GM12878 (cell line): ENCODE data around the gene NEK2. TPM values are rescaled to one million over a fixed set of nuclear protein-coding genes. Genes with fewer than 3 reads are reported as not detected.

ENCODE experiments used
- ATAC-seq: fragments of 200-7000 bp; cut with Tn5 transposase; 3 replicates; pipeline ENCODE4 v1.9.1; 2020; ENCODE audit warnings: mild to moderate bottlenecking, moderate library complexity
- BruUV-seq: library from RNA; stranded (reverse); fragments of 400-500 nt; replicated peaks from 2 replicates; lab custom pipeline; 2021; lab: Mats Ljungman, UMichigan
- CTCF ChIA-PET: fragments of 300-600 bp; sonication (Branson Sonifier 250); formaldehyde crosslinking; extraction: SDS; loops from one replicate; lab custom pipeline; 2021; ENCODE audit warnings: inconsistent platforms; lab: Yijun Ruan, JAX
- POLR2A ChIA-PET: fragments of 350-600 bp; formaldehyde crosslinking; extraction: SDS; loops from one replicate; lab custom pipeline; 2021; ENCODE audit warnings: inconsistent platforms; lab: Charles Lee
- RAD21 ChIA-PET: fragments of 300-600 bp; sonication (Branson Sonifier 250); formaldehyde crosslinking; loops from one replicate; lab custom pipeline; 2023; ENCODE audit warnings: antibody characterized with exemption; ENCODE audit not compliant: unreplicated experiment; lab: Charles Lee
- SMC1A ChIA-PET: fragments of 300-600 bp; sonication (Branson Sonifier 250); formaldehyde crosslinking; loops from one replicate; lab custom pipeline; 2023; ENCODE audit not compliant: unreplicated experiment, uncharacterized antibody; lab: Charles Lee
- DNase-seq: peaks from one replicate; pipeline ENCODE4 v3.0.0-alpha.2; 2011; ENCODE audit warnings: low read depth, low spot score
- FAIRE-seq: peaks from 3 replicates; lab custom pipeline; 2011; peaks lifted over from hg19 to GRCh38; lab: Jason Lieb, UNC
- H2AFZ ChIP-seq: 2 replicates; pipeline ENCODE4 v1.6.0; 2011; ENCODE audit warnings: low read depth, low read length, control low read depth; ENCODE audit not compliant: control insufficient read depth
- H3K27ac ChIP-seq: 2 replicates; pipeline ENCODE4 v1.5.1; 2011; ENCODE audit warnings: control low read depth; ENCODE audit not compliant: control insufficient read depth, insufficient read depth
- H3K27me3 ChIP-seq, 2 experiments: replicated peaks in 1 of 2; 2 replicates each; pipeline versions ENCODE4 v1.6.0 to v1.6.1; 2011; ENCODE audit warnings: low read length in 1 of 2; ENCODE audit not compliant: control insufficient read depth in 2 of 2, insufficient read depth in 2 of 2
- H3K36me3 ChIP-seq, 2 experiments: 2 replicates each; pipeline ENCODE4 v1.5.1; 2011; ENCODE audit warnings: low read length in 1 of 2; ENCODE audit not compliant: control insufficient read depth in 2 of 2, insufficient read depth in 2 of 2
- H3K4me1 ChIP-seq: 2 replicates; pipeline ENCODE4 v1.6.1; 2011; ENCODE audit warnings: mild to moderate bottlenecking, low read length, moderate library complexity, mixed read lengths; ENCODE audit not compliant: control insufficient read depth, insufficient read depth
- H3K4me2 ChIP-seq: 2 replicates; pipeline ENCODE4 v1.6.0; 2011; ENCODE audit warnings: control low read depth; ENCODE audit not compliant: control insufficient read depth, insufficient read depth
- H3K4me3 ChIP-seq: fragments of 200-600 bp; sonication (generic); 2 replicates; pipeline ENCODE4 v1.5.1; 2016
- H3K79me2 ChIP-seq: 2 replicates; pipeline ENCODE4 v1.6.0; 2011; ENCODE audit warnings: low read length; ENCODE audit not compliant: control insufficient read depth, insufficient read depth
- H3K9ac ChIP-seq: 2 replicates; pipeline ENCODE4 v1.8.0; 2011; ENCODE audit warnings: low read length, control low read depth, mixed read lengths; ENCODE audit not compliant: control insufficient read depth, insufficient read depth
- H3K9me3 ChIP-seq: replicated peaks from 3 replicates; pipeline ENCODE4 v1.5.1; 2011; ENCODE audit warnings: mild to moderate bottlenecking, low read length; ENCODE audit not compliant: control insufficient read depth, insufficient read depth
- H4K20me1 ChIP-seq: 2 replicates; pipeline ENCODE4 v1.6.0; 2011; ENCODE audit not compliant: control insufficient read depth, insufficient read depth
- CHD2 ChIP-seq: IDR thresholded peaks from 2 replicates; pipeline ENCODE4 v1.6.1; 2011; ENCODE audit warnings: low read depth, low read length, improper control_type of control experiment, borderline replicate concordance
- EP300 ChIP-seq, 2 experiments: fragments of 150-350 bp in 1 of 2; IDR thresholded peaks; 2 replicates each; pipeline ENCODE4 v1.6.1; 2011 to 2012; ENCODE audit warnings: low read depth in 2 of 2, low read length in 2 of 2, borderline replicate concordance in 1 of 2, improper control_type of control experiment in 1 of 2, inconsistent platforms in 1 of 2; ENCODE audit not compliant: control insufficient read depth in 1 of 2
- JUNB ChIP-seq: IDR thresholded peaks from 2 replicates; pipeline ENCODE4 v1.6.1; 2016; ENCODE audit warnings: antibody characterized with exemption, mild to moderate bottlenecking
- NR2C2 ChIP-seq: IDR thresholded peaks from 2 replicates; pipeline ENCODE4 v1.6.1; 2011; ENCODE audit warnings: borderline replicate concordance, low read depth; ENCODE audit not compliant: control insufficient read depth, insufficient read length
- RAD51 ChIP-seq: fragments of 450-650 bp; IDR thresholded peaks from 2 replicates; pipeline ENCODE4 v1.6.1; 2016; ENCODE audit warnings: moderate library complexity, mild to moderate bottlenecking, inconsistent platforms
- SRF ChIP-seq, 2 experiments: IDR thresholded peaks; 2 replicates each; pipeline ENCODE4 v1.6.1; 2011; ENCODE audit warnings: low read depth in 2 of 2, low read length in 2 of 2, mild to moderate bottlenecking in 1 of 2, moderate library complexity in 1 of 2
- TCF7 ChIP-seq: IDR thresholded peaks from 2 replicates; pipeline ENCODE4 v1.6.1; 2014; ENCODE audit warnings: antibody characterized with exemption, borderline replicate concordance
- WRNIP1 ChIP-seq: IDR thresholded peaks from 2 replicates; pipeline ENCODE4 v1.6.1; 2011; ENCODE audit warnings: low read depth, low read length, improper control_type of control experiment, borderline replicate concordance
- ZNF274 ChIP-seq: IDR thresholded peaks from one replicate; pipeline ENCODE4 v1.8.0; 2011; ENCODE audit not compliant: insufficient read length, insufficient read depth
- ZNF622 ChIP-seq: fragments of 450-650 bp; IDR thresholded peaks from 2 replicates; pipeline ENCODE4 v1.6.1; 2017; ENCODE audit warnings: mild to moderate bottlenecking, inconsistent platforms
- ZSCAN29 ChIP-seq: fragments of 450-650 bp; IDR thresholded peaks from 2 replicates; pipeline ENCODE4 v1.6.1; 2017; ENCODE audit warnings: mild to moderate bottlenecking, moderate library complexity
- ZZZ3 ChIP-seq: IDR thresholded peaks from 2 replicates; pipeline ENCODE4 v1.6.1; 2011; ENCODE audit warnings: low read depth; ENCODE audit not compliant: control insufficient read depth, insufficient read length
- WGBS: methylation state at CpG from one replicate; pipeline ENCODE4 v1.1.6; 2016; ENCODE audit warnings: low lambda C conversion rate; ENCODE audit not compliant: insufficient replicate concordance, insufficient coverage; ENCODE audit errors: missing lambda C conversion rate; 5-methylcytosine and 5-hydroxymethylcytosine counted together
- in situ Hi-C: fragments of 300-500 bp; cut with MboI; formaldehyde crosslinking; loops from 9 replicates; pipeline ENCODE4 v1.14.3; 2018; ENCODE audit warnings: mixed read lengths
- intact Hi-C: fragments of 100-400 bp; cut with micrococcal nuclease; formaldehyde crosslinking; loops from one replicate; pipeline ENCODE4 v1.14.2; 2022; ENCODE audit not compliant: unreplicated experiment
- polyA plus RNA-seq, 11 experiments: library from polyadenylated mRNA; depleted of rRNA in 4 of 11; unstranded in 6 of 11; stranded (reverse) in 5 of 11; fragments of >200 nt; fragmentation: Nextera tagmentation in 4 of 11; fragmentation: Illumina TruSeq in 1 of 11; extraction: Ambion mirVana in 4 of 11; extraction: Trizol in 1 of 11; gene quantifications; 1 replicate in 1 of 11; 2 replicates in 10 of 11; pipeline versions ENCODE4 v1.2.1 to v1.2.3, GENCODE V29; 2011 to 2016; ENCODE audit warnings: inconsistent platforms in 2 of 11, missing spikeins in 2 of 11, low read depth in 1 of 11
- total RNA-seq, 4 experiments: library from RNA; depleted of rRNA in 3 of 4; stranded (reverse); fragments of >200 nt in 3 of 4; fragmentation: Illumina TruSeq in 1 of 4; extraction: Trizol in 1 of 4; gene quantifications; 2 replicates each; pipeline versions ENCODE4 v1.2.1 to v1.2.3, GENCODE V29; 2013 to 2021
- TF ChIP-seq, protein P1 (sequence below): fragments of 150-350 bp; IDR thresholded peaks from 2 replicates; pipeline ENCODE4 v1.6.1; 2016; ENCODE audit warnings: low read depth, low read length
- TF ChIP-seq, protein P2 (sequence below): IDR thresholded peaks from 2 replicates; pipeline ENCODE4 v1.6.1; 2011; ENCODE audit warnings: borderline replicate concordance, low read depth, mild to moderate bottlenecking, moderate library complexity, low read length; ENCODE audit not compliant: insufficient read depth, poor library complexity, severe bottlenecking
- TF ChIP-seq, protein P3 (sequence below): IDR thresholded peaks from 2 replicates; pipeline ENCODE4 v1.6.1; 2011; ENCODE audit warnings: mild to moderate bottlenecking, low read depth, low read length, moderate library complexity; ENCODE audit not compliant: insufficient replicate concordance
- TF ChIP-seq, protein P4 (sequence below): fragments of 450-650 bp; IDR thresholded peaks from 2 replicates; pipeline ENCODE4 v1.6.1; 2017; ENCODE audit warnings: low read depth, mild to moderate bottlenecking, moderate library complexity

NEK2 gene
- total and polyA plus RNA-seq, 10 of the 15 experiments (the other 5 are each of a cell fraction or from before 2014, with no cell fraction given): 16.7 to 49.7 (median 36.9) TPM

DNA sequence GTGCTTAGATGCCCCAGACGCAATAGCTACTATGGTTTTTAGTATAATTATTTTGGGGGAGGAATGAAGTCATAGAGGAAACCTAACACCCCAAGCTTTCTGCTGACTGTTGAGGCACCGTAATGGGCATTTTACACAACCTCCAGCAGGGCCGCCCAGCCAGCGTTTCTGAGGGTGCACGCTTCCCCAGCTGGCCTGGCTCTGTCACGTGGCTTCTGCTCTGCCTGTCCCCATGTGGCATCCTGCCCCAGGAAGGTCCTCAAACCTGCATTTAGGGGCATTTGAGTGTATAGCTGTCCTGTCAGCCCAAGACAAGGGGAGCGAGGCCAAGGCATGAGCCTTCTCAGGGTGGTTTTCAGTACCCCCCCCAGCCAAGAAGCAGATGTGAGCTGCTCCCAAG is 10.4 kb upstream of the NEK2 start:
- no peaks in the 10 kb centered on the region for H4K20me1 ChIP-seq
- no TSS peak for BruUV-seq
- no peak overlapping the region for H3K4me3 ChIP-seq
- WGBS: 95% methylated on average over 7 of the region's 7 CpGs
- ChIA-PET POLR2A (interaction anchor here (0.6 to 7.9 kb wide), 3 partner anchors 11 to 350 kb away, joined by 4 to 66 read pairs (median 6); partner anchors contain the start of genes DTL and INTS7), RAD21 (interaction anchor here (1.0 to 9.2 kb wide), 2 partner anchors 10 to 350 kb away, joined by 3 to 224 read pairs; partner anchors contain the start of genes DTL and INTS7), CTCF (interaction anchor here (1.1 to 12.3 kb wide), 6 partner anchors 11 to 771 kb away, joined by 3 to 244 read pairs (median 10); partner anchors contain the start of genes DTL and INTS7), SMC1A (interaction anchor here (1.2 to 15.7 kb wide), 6 partner anchors 9 to 385 kb away, joined by 3 to 311 read pairs (median 5); partner anchors contain the start of genes DTL and INTS7)
- H2AFZ ChIP-seq: no peak overlapping the region
- H3K4me1 ChIP-seq: peaks cover 15% of the 10 kb centered on the region
- no peaks in the 10 kb centered on the region for H3K9me3 ChIP-seq
- H3K36me3 ChIP-seq: no peaks in the 10 kb centered on the region
- H3K4me2 ChIP-seq: no peak overlapping the region
- DNase-seq (no peak), FAIRE-seq (no peak), ATAC-seq (no peak)
- H3K27ac ChIP-seq: no peak overlapping the region
- no peaks in the 10 kb centered on the region for H3K27me3 ChIP-seq
- in situ Hi-C loops (loop anchor here (10.0 kb wide), 1 partner anchor 679 kb away; no protein-coding TSS in a partner anchor), intact Hi-C loops (no loop called here)
- H3K9ac ChIP-seq: no peak overlapping the region
- H3K79me2 ChIP-seq: no peaks in the 10 kb centered on the region
- TF ChIP-seq NR2C2 (no peak), ZSCAN29 (no peak), ZZZ3 (no peak), RAD51 (no peak), EP300 (IDR thresholded peaks at IDR 0.05; ENCODE audit: borderline replicate concordance in 1 of 2, control insufficient read depth in 1 of 2, low read depth in 2 of 2, low read length in 2 of 2) (no peak), JUNB (no peak), TCF7 (no peak), ZNF274 (no peak), ZNF622 (no peak), SRF (IDR thresholded peaks at IDR 0.05; ENCODE audit: low read depth in 2 of 2, low read length in 2 of 2) (no peak), WRNIP1 (no peak), CHD2 (no peak)
- TF ChIP-seq, protein P1, sequence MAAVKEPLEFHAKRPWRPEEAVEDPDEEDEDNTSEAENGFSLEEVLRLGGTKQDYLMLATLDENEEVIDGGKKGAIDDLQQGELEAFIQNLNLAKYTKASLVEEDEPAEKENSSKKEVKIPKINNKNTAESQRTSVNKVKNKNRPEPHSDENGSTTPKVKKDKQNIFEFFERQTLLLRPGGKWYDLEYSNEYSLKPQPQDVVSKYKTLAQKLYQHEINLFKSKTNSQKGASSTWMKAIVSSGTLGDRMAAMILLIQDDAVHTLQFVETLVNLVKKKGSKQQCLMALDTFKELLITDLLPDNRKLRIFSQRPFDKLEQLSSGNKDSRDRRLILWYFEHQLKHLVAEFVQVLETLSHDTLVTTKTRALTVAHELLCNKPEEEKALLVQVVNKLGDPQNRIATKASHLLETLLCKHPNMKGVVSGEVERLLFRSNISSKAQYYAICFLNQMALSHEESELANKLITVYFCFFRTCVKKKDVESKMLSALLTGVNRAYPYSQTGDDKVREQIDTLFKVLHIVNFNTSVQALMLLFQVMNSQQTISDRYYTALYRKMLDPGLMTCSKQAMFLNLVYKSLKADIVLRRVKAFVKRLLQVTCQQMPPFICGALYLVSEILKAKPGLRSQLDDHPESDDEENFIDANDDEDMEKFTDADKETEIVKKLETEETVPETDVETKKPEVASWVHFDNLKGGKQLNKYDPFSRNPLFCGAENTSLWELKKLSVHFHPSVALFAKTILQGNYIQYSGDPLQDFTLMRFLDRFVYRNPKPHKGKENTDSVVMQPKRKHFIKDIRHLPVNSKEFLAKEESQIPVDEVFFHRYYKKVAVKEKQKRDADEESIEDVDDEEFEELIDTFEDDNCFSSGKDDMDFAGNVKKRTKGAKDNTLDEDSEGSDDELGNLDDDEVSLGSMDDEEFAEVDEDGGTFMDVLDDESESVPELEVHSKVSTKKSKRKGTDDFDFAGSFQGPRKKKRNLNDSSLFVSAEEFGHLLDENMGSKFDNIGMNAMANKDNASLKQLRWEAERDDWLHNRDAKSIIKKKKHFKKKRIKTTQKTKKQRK: no peak
- TF ChIP-seq, protein P2, sequence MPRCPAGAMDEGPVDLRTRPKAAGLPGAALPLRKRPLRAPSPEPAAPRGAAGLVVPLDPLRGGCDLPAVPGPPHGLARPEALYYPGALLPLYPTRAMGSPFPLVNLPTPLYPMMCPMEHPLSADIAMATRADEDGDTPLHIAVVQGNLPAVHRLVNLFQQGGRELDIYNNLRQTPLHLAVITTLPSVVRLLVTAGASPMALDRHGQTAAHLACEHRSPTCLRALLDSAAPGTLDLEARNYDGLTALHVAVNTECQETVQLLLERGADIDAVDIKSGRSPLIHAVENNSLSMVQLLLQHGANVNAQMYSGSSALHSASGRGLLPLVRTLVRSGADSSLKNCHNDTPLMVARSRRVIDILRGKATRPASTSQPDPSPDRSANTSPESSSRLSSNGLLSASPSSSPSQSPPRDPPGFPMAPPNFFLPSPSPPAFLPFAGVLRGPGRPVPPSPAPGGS: no peak
- TF ChIP-seq, protein P3, sequence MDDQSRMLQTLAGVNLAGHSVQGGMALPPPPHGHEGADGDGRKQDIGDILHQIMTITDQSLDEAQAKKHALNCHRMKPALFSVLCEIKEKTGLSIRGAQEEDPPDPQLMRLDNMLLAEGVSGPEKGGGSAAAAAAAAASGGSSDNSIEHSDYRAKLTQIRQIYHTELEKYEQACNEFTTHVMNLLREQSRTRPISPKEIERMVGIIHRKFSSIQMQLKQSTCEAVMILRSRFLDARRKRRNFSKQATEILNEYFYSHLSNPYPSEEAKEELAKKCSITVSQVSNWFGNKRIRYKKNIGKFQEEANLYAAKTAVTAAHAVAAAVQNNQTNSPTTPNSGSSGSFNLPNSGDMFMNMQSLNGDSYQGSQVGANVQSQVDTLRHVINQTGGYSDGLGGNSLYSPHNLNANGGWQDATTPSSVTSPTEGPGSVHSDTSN: no peak
- TF ChIP-seq, protein P4, sequence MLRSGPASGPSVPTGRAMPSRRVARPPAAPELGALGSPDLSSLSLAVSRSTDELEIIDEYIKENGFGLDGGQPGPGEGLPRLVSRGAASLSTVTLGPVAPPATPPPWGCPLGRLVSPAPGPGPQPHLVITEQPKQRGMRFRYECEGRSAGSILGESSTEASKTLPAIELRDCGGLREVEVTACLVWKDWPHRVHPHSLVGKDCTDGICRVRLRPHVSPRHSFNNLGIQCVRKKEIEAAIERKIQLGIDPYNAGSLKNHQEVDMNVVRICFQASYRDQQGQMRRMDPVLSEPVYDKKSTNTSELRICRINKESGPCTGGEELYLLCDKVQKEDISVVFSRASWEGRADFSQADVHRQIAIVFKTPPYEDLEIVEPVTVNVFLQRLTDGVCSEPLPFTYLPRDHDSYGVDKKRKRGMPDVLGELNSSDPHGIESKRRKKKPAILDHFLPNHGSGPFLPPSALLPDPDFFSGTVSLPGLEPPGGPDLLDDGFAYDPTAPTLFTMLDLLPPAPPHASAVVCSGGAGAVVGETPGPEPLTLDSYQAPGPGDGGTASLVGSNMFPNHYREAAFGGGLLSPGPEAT: no peak
